SJCRH30 (cell line): ENCODE data around the gene COQ10B. TPM values are rescaled to one million over a fixed set of nuclear protein-coding genes. Genes with fewer than 3 reads are reported as not detected.
"Not testable (repeated sequence)": the region's sequence is repeated elsewhere in the genome, so short reads cannot be mapped to it uniquely, and the experiment has no call there.

Experiments
- DNase-seq, 2 experiments: peaks; one replicate each; pipeline ENCODE4 v3.0.0-alpha.2; 2015 to 2020
- H3K27ac ChIP-seq: fragments of 250-450 bp; sonication (Bioruptor Pico); 2 replicates; pipeline ENCODE4 v1.5.1; 2020; ENCODE audit warnings: mild to moderate bottlenecking, moderate library complexity
- H3K27me3 ChIP-seq: fragments of 250-450 bp; sonication (Bioruptor Pico); 2 replicates; pipeline ENCODE4 v1.5.1; 2020; ENCODE audit warnings: mild to moderate bottlenecking, moderate library complexity
- H3K36me3 ChIP-seq: fragments of 250-450 bp; sonication (Bioruptor Pico); 2 replicates; pipeline ENCODE4 v1.5.1; 2020; ENCODE audit warnings: mild to moderate bottlenecking, moderate library complexity
- H3K4me1 ChIP-seq: fragments of 250-450 bp; sonication (Bioruptor Pico); 2 replicates; pipeline ENCODE4 v1.5.1; 2020; ENCODE audit warnings: mild to moderate bottlenecking, moderate library complexity
- H3K4me3 ChIP-seq: fragments of 250-450 bp; sonication (Bioruptor Pico); 2 replicates; pipeline ENCODE4 v1.5.1; 2020; ENCODE audit warnings: mild to moderate bottlenecking, moderate library complexity
- H3K9me3 ChIP-seq: fragments of 250-450 bp; sonication (Bioruptor Pico); replicated peaks from 2 replicates; pipeline ENCODE4 v1.5.1; 2020; ENCODE audit warnings: mild to moderate bottlenecking, moderate library complexity
- total RNA-seq: library from RNA; depleted of rRNA; stranded (reverse); fragments of >200 nt; shearing (Covaris generic); gene quantifications from 2 replicates; pipeline ENCODE4 v1.2.3, GENCODE V29; 2014

Gene COQ10B
- total RNA-seq, 1 experiment from 2014 or later = 18.1 TPM

DNA sequence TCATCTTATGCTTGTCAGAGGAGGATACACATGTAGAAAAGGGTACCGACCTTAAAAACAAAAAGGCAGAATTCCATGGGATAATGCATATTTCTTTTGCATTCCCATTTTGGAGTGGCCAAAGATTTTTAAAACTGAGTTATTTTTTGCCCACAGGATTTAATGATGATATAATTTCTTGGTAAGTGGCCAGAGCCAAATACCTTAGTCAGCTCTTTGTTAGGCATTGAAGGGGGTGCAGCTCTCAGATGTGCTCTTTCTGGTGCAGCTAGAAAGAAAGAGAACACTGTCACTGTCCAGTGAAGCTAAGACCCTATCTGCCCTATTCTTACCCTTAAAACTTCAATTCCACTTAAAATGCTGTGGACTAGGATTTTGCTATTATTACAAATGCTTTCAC is 10.8 kb downstream of the COQ10B start:
- Histone ChIP-seq H3K27ac (no peak overlapping the region), H3K4me3 (no peak overlapping the region), H3K4me1 (no peaks in the 10 kb centered on the region), H3K36me3 (peaks cover 27% of the 10 kb centered on the region), H3K27me3 (no peaks in the 10 kb centered on the region), H3K9me3 (no peaks in the 10 kb centered on the region)
- DNase-seq = no peak

DNA sequence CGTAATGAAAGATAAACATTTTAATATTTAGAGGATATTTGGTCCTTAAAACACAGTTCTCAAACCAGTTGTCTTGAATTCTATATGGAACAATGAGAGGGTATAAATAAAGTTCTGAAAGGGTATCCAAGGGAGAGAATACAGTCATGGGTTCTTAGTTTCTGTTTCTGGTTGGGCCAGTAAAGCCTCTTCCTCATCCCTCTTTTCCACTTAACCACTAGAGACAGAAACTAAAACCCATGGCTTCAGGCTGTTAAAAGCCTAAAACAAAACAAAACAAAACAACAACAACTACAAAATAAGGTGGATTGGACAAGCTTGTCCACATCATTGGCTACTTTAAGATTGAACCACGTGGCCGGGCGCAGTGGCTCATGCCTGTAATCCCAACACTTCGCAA is 18.8 kb downstream of the COQ10B start:
- Histone ChIP-seq H3K27me3 (no peaks in the 10 kb centered on the region), H3K36me3 (peaks cover 29% of the 10 kb centered on the region), H3K4me3 (no peak overlapping the region), H3K27ac (no peak overlapping the region), H3K4me1 (no peaks in the 10 kb centered on the region), H3K9me3 (no peaks in the 10 kb centered on the region)
- no peak for DNase-seq

DNA sequence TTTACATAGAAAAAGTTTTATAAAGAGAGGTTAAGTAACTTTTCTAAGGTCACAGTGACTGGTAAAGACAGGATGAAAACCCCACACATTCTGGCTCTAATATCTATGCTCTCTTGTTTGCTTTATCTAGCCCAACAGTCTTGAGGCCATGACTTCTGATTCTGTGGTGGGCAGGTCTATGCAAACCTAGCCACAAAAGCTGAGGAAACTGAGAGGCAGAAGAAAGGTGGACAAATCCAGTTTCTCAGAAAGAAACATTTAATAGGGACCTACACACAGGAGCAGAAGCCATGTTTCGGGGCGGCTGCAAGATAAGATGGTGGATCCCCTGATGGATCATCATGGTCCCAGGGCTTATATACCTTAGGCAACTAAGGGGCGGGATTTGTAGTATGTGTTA is 24.4 kb downstream of the COQ10B start:
- Histone ChIP-seq H3K27ac (no peak overlapping the region), H3K36me3 (peaks cover 16% of the 10 kb centered on the region), H3K27me3 (no peaks in the 10 kb centered on the region)

DNA sequence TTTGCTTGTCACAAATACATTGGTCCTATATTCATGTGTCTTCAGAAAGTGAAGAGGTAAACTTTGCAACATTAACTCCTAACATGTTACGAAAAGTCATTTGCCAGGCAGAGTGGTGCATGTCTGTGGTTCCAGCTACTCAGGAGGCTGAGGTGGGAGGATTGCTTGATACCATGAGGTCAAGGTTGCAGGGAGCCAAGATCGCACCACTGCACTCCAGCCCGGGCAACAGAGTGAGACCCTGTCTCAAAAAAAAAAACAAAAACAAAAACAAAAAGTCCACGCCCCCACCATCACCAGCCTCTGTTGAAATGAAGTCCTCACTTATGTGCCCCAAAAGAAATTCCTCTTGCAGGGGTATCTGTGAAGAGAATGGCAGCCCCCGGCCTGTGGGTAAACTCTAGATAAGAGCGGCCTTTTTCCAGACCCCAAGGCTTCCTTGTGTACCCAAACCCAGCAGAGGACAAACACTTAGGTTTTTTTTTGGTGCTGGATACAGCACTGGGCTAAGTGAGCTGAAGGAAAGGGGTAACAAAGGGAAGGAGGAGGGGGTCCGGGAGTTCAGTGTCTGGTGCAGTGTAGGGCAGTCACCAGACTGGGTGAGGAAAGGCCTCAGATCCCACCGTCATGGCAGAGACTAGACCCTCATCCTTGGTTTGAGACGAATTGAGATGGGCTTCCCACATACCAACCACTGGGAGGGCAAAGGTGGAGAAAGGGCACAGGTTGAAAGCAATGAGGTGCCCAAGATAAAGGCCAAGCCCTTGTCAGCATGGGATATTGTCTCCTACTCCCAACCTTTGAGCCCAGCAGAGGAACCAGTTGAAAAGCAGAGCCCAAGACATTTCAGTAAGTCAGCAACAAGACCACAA is 27.0 kb downstream of the COQ10B start:
- H3K9me3 ChIP-seq = peaks cover 4% of the 10 kb centered on the region; the same call in 1 of the 2 replicates
- no peaks in the 10 kb centered on the region for H3K4me1 ChIP-seq
- no peak for DNase-seq
- peaks cover 10% of the 10 kb centered on the region for H3K36me3 ChIP-seq
- H3K27ac ChIP-seq = no peak overlapping the region
- no peak overlapping the region for H3K4me3 ChIP-seq
- no peaks in the 10 kb centered on the region for H3K27me3 ChIP-seq

More for the DNA sequence above, 24.4 kb downstream of the COQ10B start:
- no peak for DNase-seq
- H3K9me3 ChIP-seq = no peaks in the 10 kb centered on the region
- no peaks in the 10 kb centered on the region for H3K4me1 ChIP-seq
- no peak overlapping the region for H3K4me3 ChIP-seq

DNA sequence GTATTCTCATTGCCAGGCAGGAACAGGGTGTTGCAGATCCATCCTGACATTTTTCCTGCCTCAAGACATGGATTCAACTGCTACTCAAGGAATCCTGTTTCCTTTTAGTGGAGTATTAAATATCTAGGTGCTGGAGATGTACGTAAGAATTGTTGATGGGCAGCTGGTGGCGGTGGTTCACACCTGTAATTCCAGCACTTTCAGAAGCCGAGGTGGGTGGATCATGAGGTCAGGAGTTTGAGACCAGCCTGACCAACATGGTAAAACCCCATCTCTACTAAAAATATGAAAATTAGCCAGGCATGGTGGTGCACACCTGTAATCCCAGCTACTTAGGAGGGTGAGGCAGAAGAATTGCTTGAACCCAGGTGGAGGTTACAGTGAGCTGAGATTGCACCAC is 30.9 kb downstream of the COQ10B start:
- not testable (repeated sequence) for H3K27ac ChIP-seq, H3K27me3 ChIP-seq, DNase-seq, H3K4me3 ChIP-seq, H3K4me1 ChIP-seq, H3K9me3 ChIP-seq
- H3K36me3 ChIP-seq = peaks cover 42% of the 10 kb centered on the region

DNA sequence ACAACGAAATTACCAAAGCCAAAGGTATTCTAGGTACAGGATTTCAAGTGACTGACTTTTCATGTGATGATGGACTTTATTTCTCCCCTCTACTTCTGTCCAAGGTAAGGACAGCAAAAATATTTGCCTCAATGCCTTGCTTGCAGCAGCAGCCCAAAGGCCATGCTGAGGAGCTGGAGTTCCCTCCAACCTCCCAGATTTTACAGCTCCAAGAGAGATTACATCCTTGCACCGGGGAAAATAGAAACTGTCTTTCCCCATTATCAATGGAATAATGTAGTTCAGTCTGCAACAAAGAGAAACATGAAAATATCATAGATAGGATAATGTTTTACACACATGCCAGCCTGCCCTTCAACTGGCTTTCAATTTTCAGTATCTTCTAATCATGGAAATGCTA is 32.8 kb downstream of the COQ10B start:
- no peaks in the 10 kb centered on the region for H3K27me3 ChIP-seq
- no peaks in the 10 kb centered on the region for H3K4me1 ChIP-seq
- DNase-seq = no peak
- peaks cover 4% of the 10 kb centered on the region; the same call in 1 of the 2 replicates for H3K9me3 ChIP-seq
- no peak overlapping the region for H3K4me3 ChIP-seq
- H3K27ac ChIP-seq = no peak overlapping the region
- H3K36me3 ChIP-seq = peaks cover 61% of the 10 kb centered on the region

DNA sequence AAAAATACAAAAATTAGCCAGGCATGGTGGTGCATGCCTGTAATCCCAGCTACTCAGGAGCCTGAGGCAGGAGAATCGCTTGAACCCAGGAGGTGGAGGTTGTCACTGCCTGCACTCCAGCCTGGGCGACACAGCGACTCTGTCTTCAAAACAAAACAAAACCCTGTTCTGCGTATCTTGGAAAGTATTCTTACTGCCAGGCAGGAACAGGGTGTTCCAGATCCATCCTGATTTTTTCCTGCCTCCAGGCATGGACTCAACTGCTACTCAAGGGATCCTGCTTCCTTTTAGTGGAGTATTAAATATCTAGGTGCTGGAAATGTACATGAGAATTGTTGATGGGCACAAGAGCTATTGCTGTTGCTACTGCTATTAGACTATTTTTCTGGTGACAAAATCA is 34.0 kb downstream of the COQ10B start:
- DNase-seq = no peak
- Histone ChIP-seq H3K27me3 (no peaks in the 10 kb centered on the region), H3K36me3 (peaks cover 73% of the 10 kb centered on the region), H3K4me1 (no peaks in the 10 kb centered on the region), H3K9me3 (peaks cover 4% of the 10 kb centered on the region; the same call in 1 of the 2 replicates), H3K27ac (no peak overlapping the region), H3K4me3 (no peak overlapping the region)

DNA sequence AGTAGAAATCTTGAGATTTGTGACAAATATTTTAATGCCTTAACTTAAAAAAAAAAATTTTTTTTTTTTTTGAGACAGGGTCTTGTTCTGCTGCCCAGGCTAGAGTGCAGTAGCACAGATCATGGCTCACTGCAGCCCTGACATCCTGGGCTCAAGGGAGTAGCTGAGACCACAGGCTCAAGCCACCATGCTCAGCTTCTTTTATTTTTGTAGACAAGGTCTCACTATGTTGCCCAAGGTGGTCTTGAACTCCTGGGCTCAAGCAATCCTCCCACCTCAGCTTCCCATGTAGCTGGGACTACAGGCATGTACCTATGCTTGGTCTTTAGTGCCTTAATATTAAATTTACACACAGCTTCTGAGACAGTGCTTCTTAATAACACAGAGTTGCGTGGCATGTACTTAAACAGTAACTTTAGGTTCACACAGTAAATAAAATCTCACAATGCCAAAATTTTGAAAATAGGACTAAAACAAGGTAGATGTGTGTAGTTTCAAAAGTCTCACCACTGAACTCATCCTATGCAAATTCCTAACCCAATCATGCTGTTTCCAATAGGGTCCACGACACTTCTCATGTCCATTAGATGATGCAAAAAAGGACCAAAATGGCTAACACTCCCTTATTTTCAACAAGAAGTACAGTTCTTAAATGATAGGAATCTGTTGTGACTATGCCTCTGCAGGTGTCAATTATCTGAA is 42.2 kb downstream of the COQ10B start:
- Histone ChIP-seq H3K27me3 (no peaks in the 10 kb centered on the region), H3K9me3 (no peaks in the 10 kb centered on the region), H3K4me3 (no peak overlapping the region), H3K27ac (no peak overlapping the region), H3K36me3 (peaks cover 80% of the 10 kb centered on the region), H3K4me1 (peaks cover 4% of the 10 kb centered on the region; the same call in 1 of the 2 replicates)
- no peak for DNase-seq

DNA sequence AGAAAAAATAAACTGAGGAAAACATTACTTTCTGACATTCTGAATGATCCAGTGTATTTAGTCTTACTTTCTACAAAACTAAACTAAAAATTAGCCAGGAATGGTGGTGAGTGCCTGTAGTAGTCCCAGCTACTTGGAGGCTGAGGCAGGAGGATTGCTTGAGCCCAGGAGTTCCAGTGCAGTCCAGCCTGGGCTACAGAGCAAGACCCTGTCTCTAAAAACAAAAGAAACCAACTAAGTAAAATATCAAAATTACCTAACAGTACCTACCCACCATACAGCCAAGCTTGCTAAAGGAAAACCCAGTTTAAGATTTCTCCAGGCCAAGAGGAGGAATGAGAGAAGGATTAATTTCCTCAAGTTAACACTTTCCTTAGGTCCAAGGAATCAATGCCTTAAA is 43.3 kb downstream of the COQ10B start:
- H3K9me3 ChIP-seq = no peaks in the 10 kb centered on the region
- H3K27ac ChIP-seq = no peak overlapping the region
- peaks cover 4% of the 10 kb centered on the region; the same call in 1 of the 2 replicates for H3K4me1 ChIP-seq
- H3K4me3 ChIP-seq = no peak overlapping the region
- no peaks in the 10 kb centered on the region for H3K27me3 ChIP-seq
- peaks cover 76% of the 10 kb centered on the region for H3K36me3 ChIP-seq
- DNase-seq = no peak

DNA sequence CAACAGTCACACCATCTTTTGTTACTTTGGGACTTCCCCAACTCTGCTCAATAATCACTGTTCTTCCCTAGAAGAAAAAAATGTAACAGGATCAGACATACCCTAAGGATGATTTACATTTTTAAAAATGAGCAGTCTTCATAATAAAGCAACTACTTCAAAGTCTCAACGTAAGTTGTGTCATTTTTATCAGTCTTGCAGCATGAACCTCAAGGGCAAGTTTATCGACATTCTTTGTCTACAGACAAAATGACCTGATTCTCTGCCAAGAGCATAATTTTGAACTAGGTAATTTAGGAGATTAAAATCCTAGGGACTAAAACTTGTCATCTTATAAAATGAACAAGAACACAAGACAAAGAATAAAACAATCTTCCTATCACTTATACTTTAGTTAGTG is 44.0 kb downstream of the COQ10B start:
- no peak overlapping the region for H3K27ac ChIP-seq
- no peaks in the 10 kb centered on the region for H3K9me3 ChIP-seq
- peaks cover 76% of the 10 kb centered on the region for H3K36me3 ChIP-seq
- H3K4me3 ChIP-seq = peak overlapping the region; percentile 80
- peaks cover 7% of the 10 kb centered on the region; the same call in 1 of the 2 replicates for H3K4me1 ChIP-seq
- no peak for DNase-seq
- H3K27me3 ChIP-seq = no peaks in the 10 kb centered on the region

DNA sequence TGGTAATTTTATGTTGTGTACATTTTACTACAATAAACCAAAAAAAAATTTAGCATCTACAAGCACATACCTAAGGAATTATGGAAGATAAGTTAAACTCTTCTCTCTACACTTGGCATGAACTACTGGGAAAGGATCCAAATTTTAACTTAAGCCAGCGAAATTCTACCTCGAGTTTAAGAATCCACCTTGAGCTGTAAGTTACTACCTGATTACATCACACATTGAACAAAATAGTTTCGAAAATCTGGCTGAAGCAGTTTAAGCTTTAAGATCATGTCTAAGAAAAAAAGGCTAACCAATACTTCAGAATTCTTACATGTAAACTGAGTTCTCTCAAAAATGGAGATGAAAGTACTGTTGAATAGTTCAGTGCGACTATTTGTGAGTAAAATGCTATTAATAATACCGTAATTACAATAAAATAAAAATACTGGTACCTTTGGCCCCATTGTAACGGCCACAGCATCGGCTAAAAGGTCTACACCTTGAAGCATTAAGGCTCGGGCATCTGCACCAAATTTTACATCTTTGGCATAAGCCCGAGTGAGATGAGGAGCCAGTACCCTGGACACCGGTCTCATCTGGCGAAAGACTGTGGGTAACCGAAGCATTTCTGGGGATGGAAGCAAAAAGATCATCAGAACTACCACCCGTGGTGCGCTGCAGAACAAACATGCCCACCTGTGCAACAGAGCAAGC is 45.0 kb downstream of the COQ10B start:
- Histone ChIP-seq H3K36me3 (peaks cover 76% of the 10 kb centered on the region), H3K4me1 (peaks cover 7% of the 10 kb centered on the region; the same call in 1 of the 2 replicates), H3K9me3 (no peaks in the 10 kb centered on the region), H3K27me3 (no peaks in the 10 kb centered on the region), H3K27ac (peak overlapping the region; percentile 74; the same call in 1 of the 2 replicates), H3K4me3 (peak overlapping the region; percentile 80)
- DNase-seq = no peak

DNA sequence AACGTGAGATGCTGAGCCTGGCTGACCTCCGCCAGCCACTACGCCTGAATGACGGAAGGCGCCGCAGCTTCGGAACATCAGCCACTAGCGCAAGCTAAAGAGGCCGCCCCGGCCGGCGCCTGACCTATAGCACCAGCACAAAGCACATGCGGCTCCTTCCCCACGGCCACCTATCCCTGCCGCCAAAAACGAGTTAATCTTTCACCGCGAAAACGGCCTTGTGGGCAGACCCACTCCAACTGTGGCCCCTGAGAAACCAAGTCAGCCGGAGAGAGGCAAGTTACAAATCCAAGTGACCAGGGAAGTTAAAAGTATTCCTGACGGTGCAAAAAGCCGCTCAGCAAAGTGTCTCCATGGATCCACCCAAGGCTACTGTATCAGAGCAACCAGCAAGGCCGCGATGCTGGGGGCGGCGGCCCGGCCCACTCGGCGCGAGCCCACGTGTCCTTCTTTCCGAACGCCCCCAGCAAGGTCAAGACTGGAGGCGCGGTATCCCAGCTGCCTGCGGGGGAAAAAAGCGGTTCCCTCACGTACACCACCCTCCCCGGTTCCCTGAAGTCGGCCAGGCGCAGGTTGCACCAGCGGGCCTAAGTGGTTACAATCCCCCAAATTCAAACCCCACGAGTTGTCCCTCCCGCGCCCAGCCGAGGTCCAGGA is 45.7 kb downstream of the COQ10B start:
- H3K9me3 ChIP-seq = no peaks in the 10 kb centered on the region
- H3K4me1 ChIP-seq = peaks cover 7% of the 10 kb centered on the region; the same call in 1 of the 2 replicates
- peak; percentile 31 to 52 for DNase-seq
- H3K27ac ChIP-seq = peak overlapping the region; percentile 74
- no peaks in the 10 kb centered on the region for H3K27me3 ChIP-seq
- peaks cover 73% of the 10 kb centered on the region for H3K36me3 ChIP-seq
- H3K4me3 ChIP-seq = peak overlapping the region; percentile 80

DNA sequence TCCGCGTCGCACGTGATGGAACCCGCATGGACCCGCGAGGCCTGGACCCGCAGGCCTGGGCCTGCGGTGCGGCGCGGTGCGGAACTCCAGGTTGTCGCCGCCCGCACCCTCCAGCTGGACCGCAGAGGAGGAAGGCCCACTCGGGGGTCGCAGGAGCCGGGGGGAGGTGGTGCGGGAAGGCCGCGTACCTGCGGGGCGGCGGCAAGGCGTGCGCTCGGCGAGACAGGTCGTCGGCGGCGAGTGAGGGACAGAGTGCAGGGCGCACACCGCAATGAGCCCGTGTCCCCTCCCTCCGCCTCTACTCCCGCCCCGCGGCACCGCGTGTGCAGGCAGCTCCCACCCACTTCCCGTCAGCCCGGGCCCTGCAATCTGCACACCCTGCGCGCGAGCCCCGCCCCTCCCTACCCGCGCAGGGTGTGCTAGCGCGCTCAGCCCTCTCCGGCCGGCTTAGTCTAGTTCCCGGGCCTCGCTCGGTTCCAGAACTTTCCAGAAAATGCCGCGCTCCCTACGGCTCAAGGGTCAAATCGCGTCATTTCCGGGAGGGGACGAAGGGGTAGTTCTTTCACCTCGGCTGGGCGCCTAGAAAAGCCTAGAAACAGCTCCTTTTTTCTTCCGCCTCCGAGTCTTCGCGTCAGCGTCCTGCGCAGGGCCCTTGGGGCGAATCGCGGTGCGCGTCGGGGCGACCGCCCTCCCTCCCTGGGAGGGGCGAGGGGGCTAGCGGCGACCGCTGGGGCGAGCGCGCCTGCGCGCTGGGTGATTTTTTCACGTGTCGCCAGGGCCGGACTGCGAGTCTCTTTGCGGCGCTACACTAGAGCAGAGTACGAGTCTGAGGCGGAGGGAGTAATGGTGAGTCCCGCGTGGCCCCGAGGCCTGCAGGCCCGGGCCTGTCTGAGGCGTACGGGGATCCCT is 46.5 kb downstream of the COQ10B start, which contains the start of the genes HSPD1 and HSPE1:
TSS of gene HSPD1 (minus strand) at position 247 of the 909 bp plus-strand sequence. CDS start 992 bp downstream, outside the sequence.
TSS of gene HSPE1 (plus strand) at position 786 of the 909 bp plus-strand sequence. CDS start at position 844, 58 bp downstream.
- Histone ChIP-seq H3K9me3 (no peaks in the 10 kb centered on the region), H3K36me3 (peaks cover 73% of the 10 kb centered on the region), H3K27me3 (no peaks in the 10 kb centered on the region), H3K4me1 (peaks cover 7% of the 10 kb centered on the region; the same call in 1 of the 2 replicates), H3K27ac (peak within 1 kb of the TSS; percentile 74), H3K4me3 (peak within 1 kb of the TSS; percentile 80)
- DNase-seq = peak; percentile 95 to 98
